GM19324 (cell line): ENCODE measurements around the gene GOLGB1.
"Not testable (repeated sequence)": the region's sequence is repeated elsewhere in the genome, so short reads cannot be mapped to it uniquely, and the experiment has no call there.

Source experiments
- ATAC-seq: cut with Tn5 transposase; IDR thresholded peaks from one replicate; pipeline ENCODE4 v1.9.1; 2021; ENCODE audit warnings: mild to moderate bottlenecking, moderate library complexity; ENCODE audit not compliant: unreplicated experiment, low FRiP score

GOLGB1 gene, protein sequence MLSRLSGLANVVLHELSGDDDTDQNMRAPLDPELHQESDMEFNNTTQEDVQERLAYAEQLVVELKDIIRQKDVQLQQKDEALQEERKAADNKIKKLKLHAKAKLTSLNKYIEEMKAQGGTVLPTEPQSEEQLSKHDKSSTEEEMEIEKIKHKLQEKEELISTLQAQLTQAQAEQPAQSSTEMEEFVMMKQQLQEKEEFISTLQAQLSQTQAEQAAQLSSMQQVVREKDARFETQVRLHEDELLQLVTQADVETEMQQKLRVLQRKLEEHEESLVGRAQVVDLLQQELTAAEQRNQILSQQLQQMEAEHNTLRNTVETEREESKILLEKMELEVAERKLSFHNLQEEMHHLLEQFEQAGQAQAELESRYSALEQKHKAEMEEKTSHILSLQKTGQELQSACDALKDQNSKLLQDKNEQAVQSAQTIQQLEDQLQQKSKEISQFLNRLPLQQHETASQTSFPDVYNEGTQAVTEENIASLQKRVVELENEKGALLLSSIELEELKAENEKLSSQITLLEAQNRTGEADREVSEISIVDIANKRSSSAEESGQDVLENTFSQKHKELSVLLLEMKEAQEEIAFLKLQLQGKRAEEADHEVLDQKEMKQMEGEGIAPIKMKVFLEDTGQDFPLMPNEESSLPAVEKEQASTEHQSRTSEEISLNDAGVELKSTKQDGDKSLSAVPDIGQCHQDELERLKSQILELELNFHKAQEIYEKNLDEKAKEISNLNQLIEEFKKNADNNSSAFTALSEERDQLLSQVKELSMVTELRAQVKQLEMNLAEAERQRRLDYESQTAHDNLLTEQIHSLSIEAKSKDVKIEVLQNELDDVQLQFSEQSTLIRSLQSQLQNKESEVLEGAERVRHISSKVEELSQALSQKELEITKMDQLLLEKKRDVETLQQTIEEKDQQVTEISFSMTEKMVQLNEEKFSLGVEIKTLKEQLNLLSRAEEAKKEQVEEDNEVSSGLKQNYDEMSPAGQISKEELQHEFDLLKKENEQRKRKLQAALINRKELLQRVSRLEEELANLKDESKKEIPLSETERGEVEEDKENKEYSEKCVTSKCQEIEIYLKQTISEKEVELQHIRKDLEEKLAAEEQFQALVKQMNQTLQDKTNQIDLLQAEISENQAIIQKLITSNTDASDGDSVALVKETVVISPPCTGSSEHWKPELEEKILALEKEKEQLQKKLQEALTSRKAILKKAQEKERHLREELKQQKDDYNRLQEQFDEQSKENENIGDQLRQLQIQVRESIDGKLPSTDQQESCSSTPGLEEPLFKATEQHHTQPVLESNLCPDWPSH (N-terminal part only)

DNA sequence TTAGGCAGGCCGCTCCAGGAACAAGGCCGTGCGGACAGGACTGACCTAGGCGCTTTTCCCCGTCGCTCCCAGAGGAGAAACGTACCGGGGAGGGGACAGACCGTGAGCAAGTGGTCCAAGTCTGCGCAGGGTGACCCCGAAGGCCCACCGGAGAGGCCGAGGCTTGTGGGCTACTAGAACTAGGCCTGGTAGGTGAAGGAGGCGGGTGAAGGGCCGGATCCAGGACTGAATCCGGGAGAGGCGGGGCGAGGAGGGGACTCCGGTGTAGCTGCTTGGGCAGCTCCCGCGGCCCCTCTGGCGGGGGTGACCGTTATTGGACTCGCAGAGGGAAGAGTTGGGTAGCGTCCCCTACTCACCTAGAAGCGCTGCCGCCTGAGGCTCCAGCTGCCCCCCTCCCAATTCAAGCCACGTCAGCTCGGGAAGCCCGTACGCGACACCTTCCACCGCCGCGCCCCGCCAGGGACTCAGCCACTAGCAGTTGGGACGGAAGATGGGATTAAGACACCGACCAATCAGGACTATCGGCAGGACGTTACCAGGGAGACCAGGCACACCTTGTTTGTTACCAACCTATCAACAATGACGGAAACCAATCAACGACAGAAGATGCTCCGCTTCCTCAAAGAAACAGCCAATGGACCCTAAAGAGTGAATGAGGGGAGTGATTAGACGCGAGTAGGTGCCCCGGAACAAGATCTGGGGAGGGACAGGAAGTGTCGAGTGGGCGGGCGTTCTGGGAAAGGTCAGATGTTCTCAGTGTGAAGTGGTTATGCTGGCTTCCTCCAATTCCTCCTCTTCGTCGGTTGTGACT is at the start of gene GOLGB1:
Gene GOLGB1, minus strand, starts transcription at position 466 of the 811 bp plus-strand sequence. CDS start 18,770 bp downstream, outside the sequence.
- peak; percentile 98 for ATAC-seq

DNA sequence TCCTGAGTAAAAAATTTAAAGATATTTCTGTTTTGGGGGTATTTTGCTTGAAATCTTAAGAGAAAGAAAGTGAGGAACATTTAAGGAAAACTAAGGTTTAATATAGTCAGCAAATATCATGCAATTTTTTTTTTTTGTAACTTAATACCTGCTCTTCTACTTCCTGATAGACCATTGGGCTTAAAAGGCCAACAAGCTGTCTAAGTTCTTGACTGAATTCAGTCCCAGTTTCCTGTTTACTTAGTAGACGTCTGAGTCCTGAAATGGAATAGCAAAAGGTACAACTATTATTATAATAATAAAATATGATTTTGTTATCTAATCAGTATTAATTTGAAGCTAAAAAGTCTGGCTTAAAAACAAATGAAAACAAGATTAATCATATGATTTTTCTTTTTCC is 47.4 kb upstream of the GOLGB1 start:
- no peak for ATAC-seq

DNA sequence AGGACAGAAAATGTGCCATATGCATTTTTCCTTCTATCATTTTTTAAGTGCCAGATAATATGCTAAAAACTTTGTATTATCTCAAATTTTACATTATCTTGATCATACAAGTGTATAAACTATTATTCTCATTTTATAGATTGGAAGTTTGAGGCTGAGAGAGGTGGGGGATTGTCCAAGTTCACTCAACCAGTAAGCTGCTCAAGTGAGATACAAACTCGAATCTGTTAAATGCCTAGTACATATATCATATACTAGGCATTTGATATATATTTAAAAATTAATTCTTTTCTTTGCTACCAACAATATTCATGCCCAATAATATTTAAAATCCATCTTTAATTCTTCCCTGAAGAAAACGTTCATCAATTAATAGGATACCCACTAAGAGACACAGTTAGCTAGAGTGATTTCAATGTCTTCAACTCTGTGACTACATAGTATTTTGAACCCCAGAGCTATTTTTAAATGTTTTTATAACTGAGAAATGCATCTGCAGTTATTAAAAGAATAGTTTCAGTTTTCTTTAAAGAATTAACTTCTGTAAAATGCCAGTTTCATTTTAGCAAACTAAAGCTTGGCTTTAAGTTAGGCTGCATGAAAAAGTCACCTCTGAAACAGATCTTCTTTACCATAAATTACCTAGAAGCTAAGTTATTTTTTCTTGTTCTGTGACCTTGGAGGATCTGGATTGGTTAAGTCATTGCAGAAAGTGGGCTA is 44.9 kb upstream of the GOLGB1 start:
- ATAC-seq = peak; percentile 51

DNA sequence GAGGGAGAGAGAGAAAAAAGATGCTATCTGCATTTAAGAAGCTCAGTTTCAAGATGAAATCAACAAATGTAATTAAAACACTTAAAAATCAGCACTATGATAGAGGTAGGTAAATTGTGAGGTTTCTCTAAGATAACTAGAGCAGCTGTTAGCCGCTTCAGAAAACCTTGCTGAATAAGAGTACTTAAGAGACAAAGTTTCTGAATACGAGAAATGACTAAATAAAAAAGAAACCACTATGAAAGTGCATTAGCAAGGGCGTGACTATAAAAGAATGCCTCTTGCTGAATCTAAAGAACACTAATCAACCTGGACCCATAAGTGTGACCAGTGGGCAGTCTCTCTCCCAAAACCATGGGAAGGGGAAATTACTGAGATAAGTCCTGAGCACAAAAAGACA is 43.5 kb upstream of the GOLGB1 start:
- no peak for ATAC-seq

DNA sequence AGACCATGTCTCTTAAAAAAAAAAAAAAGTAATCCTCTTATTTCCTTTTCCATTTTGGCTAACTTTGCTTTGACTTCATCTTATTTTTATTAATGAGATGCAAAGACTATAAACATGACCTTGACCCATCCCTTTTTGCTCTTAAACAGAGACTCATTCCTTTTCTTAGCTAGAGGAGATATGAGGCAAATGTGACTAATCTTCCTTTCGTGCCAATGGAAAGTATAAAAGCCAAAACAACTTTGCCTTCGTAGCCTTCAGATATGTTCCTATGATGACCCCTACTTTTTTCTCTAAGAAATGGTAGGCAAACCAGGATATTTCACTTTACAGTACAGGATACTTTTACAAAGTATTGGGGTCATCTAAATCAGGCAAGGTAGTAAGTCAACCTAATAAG is 36.9 kb upstream of the GOLGB1 start:
- no peak for ATAC-seq

DNA sequence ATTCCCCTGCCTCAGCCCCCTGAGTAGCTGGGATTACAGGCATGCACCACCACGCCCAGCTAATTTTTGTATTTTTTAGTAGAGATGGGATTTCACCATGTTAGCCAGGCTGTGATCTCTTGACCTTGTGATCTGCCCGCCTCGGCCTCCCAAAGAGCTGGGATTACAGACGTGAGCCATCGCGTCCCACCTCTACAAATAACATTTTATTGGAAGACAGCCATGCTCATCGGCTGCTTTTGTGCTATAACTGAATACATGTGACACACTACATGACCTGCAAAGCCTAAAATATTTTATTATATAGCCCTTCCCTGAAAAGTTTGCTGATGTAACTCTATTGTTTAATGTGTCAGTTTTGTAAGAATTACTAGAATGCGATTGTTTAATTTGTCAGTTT is 33.2 kb upstream of the GOLGB1 start:
- not testable (repeated sequence) for ATAC-seq

DNA sequence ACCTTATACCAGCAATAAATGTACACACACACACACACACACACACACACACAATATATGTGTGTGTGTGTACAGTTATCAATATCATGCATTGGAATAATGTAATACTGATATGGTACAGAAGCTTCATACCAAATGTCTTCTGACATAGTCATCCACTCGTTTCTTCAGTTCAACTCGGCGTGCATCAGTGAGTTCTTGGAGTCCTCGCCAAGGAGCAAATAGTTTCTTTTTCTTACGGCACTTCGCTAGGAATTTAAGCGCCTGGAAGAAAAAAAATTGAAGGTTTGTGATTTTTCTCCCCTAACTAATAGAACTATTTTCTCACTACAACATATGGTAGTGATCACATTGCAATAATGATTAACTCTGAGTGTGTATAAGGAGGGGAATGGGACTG is 32.1 kb upstream of the GOLGB1 start:
- ATAC-seq = no peak

DNA sequence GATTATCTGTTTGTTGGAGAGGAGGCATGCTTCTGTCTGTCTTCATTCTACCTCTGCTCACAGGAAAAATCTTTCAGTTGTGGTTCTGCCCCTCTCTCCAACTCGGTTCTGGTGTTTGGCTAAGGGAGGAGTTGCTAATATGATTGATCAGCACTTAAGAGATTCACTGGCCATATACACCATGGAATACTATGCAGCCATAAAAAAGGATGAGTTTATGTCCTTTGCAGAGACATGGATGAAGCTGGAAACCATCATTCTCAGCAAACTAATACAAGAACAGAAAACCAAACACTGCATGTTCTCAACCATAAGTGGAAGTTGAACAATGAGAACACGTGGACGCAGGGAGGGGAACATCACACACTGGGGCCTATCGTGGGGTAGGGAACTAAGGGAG is 25.6 kb upstream of the GOLGB1 start:
- ATAC-seq = not testable (repeated sequence)

DNA sequence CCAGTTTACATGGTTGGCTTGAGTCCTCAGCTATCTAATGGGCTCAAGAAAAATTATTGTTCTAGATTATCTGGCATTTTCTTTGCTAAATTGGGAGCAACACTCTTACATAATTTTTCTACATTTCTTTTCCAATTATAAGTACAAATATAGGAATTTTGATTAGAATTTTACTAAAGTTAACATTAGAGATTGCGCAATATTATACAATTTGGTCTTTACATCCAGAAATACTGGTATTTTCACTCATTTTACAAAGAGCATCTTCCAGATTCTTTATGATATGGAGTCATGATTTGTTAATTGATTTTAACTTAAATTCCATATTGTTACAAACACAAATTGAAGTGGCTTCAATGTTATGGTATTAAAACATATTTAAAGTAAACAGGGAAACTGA is 19.7 kb upstream of the GOLGB1 start:
- no peak for ATAC-seq

DNA sequence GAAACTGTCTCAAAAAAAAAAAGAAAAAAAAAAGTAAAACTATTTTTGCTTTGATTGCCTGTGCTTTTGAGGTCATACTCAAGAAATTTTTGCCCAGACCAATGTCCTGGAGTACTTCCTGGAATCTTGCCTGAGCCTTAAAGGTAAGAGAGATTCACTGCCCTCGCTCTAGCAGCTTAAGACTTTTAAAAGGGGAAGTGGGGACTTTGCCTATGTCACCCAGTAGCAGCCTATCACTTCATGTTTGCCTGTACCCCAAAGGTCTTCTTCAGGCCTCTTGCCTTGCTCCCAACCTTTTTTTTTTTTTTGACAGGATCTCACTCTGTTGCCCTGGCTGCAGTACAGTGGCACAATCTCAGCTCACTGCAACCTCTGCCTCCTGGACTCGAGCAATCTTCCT is 18.9 kb upstream of the GOLGB1 start:
- no peak for ATAC-seq

DNA sequence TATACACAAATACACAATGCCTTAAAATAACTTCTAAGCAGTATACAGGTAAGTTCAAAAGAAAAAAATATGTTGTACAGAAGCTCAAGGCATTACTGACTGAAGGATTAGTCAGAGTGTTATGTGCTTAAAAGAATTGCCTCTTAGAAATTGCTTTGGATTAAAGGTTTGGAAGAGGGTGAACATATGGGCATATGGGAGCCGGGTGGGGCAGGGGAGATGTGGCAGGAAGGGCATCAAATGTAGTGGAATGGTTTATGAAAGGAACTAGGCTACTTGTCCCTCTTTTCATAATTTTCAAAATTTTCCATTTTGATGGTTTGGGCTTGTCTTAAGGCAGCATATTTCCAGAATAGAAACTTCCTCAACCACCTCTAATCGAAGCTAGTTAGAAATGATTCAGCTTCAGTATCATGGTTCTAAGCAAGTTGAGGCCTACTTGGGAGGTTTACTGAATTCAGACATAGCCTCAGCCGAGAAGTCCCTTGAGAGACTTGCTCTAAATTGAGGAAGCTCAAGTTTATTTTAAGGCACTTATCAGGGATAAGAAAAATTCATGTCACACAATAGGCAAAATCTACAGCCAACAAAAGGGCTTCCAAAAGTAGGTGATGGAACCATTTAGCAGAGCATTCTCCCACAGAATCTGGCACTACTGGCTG is 10.1 kb upstream of the GOLGB1 start:
- no peak for ATAC-seq

DNA sequence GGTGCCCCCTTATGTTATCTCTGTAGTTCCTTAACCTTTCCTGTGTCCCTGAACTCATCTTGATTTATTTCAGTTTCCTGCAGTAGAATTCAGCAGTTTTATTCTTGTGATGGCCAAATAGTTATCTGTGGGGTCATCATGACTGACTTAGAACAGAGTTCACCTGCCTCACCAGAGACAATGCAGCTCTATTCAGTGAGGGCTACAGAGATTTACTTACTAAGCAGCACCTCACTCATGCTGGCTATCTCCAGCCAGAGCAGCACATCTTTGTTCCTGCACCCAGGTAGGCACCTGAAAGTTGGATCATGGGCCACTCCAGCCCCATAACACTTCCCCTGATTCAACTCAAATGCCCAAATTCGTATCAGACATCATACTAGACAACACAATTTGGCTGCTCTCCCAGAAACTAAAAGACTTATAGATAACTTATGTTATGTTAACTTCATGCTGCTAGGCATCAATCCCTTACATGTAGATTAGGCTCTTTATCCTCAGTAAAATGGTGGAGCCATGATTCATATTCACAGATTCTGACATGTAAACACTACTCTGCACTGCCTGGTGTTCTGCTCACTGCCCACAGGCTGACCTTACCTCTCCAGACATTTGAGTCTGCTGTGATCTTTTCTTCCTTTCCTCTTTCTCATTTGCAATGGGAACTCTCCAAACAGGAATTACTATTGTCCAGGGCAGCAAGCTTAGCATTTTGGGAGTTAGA is 9.3 kb upstream of the GOLGB1 start:
- no peak for ATAC-seq

DNA sequence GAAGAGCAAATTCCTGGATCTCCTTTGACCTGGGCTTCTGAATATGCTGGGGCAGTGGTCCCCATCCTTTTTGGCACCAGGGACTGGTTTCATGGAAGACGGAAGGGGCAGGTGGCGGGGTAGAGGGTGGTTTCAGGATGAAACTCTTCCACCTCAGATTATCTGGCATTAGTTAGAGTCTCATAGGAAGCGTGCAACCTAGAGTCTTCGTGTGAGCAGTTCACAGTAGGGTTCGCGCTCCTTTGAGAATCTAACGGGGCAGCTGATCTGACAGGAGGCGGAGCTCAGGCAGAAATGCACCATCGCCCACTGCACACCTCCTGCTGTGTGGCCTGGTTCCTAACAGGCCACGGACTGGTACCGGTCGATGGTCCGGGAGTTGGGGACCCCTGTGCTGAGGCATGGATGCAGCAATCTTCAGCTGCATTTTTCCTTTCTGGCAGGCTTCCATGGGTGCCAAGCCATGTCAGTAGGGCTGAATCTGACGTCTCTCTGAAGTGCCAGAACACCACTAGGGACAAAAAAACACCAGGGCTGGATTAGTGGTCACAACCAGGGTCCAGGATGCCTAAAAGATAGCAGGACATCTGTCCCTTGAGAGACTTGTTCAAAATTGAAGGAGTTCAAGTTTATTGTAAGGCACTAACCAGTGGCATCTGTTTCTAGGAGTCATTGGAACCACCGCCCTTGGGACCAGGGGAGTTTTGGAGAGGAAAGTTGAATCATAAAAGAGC is 8.4 kb upstream of the GOLGB1 start:
- ATAC-seq = no peak

DNA sequence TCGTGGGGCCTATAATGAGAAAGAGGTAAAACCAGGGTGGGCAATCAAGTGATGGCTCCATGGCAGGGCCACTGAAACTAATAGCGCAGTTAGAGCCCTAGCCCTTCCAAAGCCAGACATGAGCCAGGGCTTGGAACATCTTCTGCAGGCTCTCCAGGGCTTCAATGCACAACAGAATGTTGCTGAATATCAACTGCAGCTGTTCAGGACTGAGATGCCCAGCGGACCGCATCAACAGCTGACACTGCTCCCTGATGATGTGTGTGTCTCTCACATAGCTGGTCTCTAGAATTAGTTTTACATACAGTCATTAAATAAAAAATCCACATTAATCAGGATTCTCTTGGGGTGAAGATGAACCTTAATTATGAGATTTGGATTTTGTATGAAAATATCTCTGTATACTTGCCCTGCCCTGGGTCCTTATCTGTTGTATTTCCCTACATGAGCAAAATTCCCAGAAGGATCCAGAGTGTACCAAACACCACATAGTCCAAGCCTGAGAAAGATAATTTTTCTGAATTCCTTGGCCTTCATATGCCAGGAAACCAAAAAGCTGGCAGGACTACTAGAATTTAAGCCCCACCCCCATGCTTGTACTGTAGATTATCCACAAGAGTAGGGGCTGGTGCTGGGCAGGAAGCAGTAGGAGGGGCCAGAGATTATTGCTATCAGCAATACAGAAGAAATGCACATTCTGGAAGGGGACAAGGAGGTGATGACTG is 7.7 kb upstream of the GOLGB1 start:
- ATAC-seq = no peak

DNA sequence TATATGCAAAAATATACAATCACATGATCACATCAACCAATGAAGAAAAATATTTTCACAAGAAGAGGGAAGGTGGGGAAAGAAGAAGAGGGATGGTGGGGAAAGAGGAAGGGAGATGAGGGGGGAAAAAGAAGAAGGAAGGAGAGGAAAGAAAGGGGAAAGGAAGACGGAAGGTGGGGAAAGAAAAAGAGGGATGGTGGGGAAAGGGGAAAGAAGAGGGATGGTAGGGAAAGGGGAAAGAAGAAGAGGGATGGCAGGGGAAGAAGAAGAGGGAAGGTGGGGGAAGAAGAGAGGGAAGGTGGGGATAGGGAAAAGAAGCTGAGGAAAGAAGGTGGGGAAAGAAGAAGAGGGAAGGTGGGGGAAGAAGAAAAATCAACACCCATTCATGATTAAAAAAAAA is 3.2 kb upstream of the GOLGB1 start:
- ATAC-seq = no peak

DNA sequence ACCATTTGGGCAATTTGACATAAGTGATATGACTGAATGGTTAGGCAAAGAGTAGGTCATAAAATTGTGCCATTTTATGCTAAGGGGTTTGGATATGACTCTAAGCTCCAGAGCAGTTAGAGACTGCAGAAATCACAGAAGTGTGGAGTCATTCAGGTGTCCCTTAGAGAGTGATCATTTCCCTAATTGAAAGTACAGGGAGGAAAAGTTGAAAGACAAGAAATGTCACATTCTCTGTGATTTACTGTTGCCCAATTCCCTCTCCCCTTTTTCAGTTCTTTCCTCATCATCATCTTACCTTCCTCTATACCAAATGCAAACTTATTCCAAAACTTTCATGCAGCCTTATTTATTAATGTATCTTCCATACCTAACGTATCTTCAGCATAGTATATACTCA is 2.7 kb upstream of the GOLGB1 start:
- ATAC-seq = no peak

DNA sequence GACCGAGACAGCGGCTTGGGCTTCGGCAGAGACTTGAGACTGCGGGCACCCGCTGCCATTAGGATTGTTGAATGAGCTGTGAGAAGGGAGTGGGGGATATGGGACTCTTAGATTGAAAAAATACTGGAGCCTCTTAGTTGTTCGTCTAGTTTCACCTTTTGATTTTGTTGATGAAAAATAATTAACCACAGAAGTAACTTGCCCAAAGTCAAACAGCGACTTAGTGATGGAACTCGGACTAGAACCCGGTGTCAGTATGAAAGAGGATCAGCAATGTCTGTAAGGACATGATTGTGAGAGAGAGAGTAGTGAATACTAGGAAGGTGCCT is 510 bp upstream of the GOLGB1 start:
- no peak for ATAC-seq
